ENCODE measurements around the gene SEZ6L.

DNA sequence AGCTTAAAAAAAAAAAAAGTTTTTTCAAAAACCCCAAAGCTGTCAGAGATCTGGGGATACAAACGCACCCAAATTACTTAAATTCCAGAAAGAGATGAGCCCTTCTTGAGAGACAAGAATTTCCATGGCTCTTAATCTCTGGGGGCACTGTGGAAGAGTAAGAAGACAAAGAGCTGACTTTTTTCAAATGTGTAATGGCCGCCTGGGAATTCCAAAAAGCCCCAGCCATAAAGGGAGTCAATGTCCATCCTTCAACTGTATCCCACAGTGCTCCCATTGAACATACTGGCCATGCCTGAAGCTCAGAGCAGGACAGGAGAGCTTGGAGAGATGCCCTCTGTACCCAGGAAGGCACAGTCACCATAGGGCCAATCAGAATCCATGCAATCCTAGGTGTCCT is 222.4 kb downstream of the SEZ6L start:
- TF ChIP-seq MAX (IDR thresholded peaks at IDR 0.05) (no peak), EGR1 (IDR thresholded peaks at IDR 0.05) (no peak), TAF1 (IDR thresholded peaks at IDR 0.05; ENCODE audit: low read depth) (no peak), REST (IDR thresholded peaks at IDR 0.05; ENCODE audit: low read depth) (no peak), YY1 (IDR thresholded peaks at IDR 0.05; ENCODE audit: low read depth) (no peak), ZBTB7A (IDR thresholded peaks at IDR 0.05; ENCODE audit: low read depth) (no peak), EP300 (IDR thresholded peaks at IDR 0.05; ENCODE audit: borderline replicate concordance) (no peak), CEBPB (IDR thresholded peaks at IDR 0.05) (no peak)
- TF ChIP-seq, protein P1, sequence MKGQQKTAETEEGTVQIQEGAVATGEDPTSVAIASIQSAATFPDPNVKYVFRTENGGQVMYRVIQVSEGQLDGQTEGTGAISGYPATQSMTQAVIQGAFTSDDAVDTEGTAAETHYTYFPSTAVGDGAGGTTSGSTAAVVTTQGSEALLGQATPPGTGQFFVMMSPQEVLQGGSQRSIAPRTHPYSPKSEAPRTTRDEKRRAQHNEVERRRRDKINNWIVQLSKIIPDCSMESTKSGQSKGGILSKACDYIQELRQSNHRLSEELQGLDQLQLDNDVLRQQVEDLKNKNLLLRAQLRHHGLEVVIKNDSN (IDR thresholded peaks at IDR 0.05), result no peak
